Gastrocnemius medialis (tissue), 4 donors: ENCODE measurements around the gene CLSTN1. TPM values are rescaled to one million over a fixed set of nuclear protein-coding genes. Genes with fewer than 3 reads are reported as not detected.

Source experiments
- ATAC-seq, 2 donors: fragments of 150-250 bp; one replicate each; pipeline ENCODE4 v1.9.1; 2016
- DNase-seq, 2 donors: peaks; one replicate each; pipeline ENCODE4 v3.0.0-alpha.2; 2019
- H3K27ac ChIP-seq, 4 donors: fragments of 200-600 bp; sonication (generic); 1 replicate in 1 of 4; 2 replicates in 3 of 4; pipeline ENCODE4 v1.5.1; 2016 to 2018; ENCODE audit warnings: mild to moderate bottlenecking in 2 of 4, moderate library complexity in 1 of 4
- H3K27me3 ChIP-seq, 3 donors: fragments of 200-600 bp; sonication (generic) in 2 of 3; 1 replicate in 1 of 3; 2 replicates in 2 of 3; pipeline versions ENCODE4 v1.5.1 to v1.6.0; 2016 to 2019; ENCODE audit warnings: mild to moderate bottlenecking in 1 of 3, moderate library complexity in 1 of 3
- H3K36me3 ChIP-seq, 2 donors: fragments of 200-600 bp; sonication (generic) in 1 of 2; one replicate each; pipeline ENCODE4 v1.5.1; 2017 to 2018
- H3K4me1 ChIP-seq, 2 donors: fragments of 200-600 bp; sonication (generic) in 1 of 2; one replicate each; pipeline ENCODE4 v1.5.1; 2016 to 2017; ENCODE audit warnings: mild to moderate bottlenecking in 2 of 2
- H3K4me3 ChIP-seq, 4 donors: fragments of 200-600 bp; sonication (generic) in 3 of 4; 1 replicate in 1 of 4; 2 replicates in 3 of 4; pipeline ENCODE4 v1.5.1; 2016 to 2019; ENCODE audit warnings: mild to moderate bottlenecking in 2 of 4
- H3K9me3 ChIP-seq, 3 donors: fragments of 200-600 bp; sonication (generic) in 2 of 3; 1 replicate in 1 of 3; 2 replicates in 2 of 3; pipeline ENCODE4 v1.5.1; 2016 to 2019
- CTCF ChIP-seq, 5 experiments: fragments of 450-650 bp in 3 of 5; fragments of 200-600 bp in 2 of 5; sonication (generic) in 2 of 5; IDR thresholded peaks in 4 of 5; conservative IDR thresholded peaks in 1 of 5; 1 replicate in 4 of 5; 2 replicates in 1 of 5; pipeline ENCODE4 v1.5.1; 2016 to 2019; ENCODE audit warnings: antibody characterized with exemption in 5 of 5, mild to moderate bottlenecking in 3 of 5, moderate library complexity in 3 of 5
- POLR2A ChIP-seq, 2 donors: fragments of 450-650 bp; IDR thresholded peaks; one replicate each; pipeline ENCODE4 v1.6.1; 2017; ENCODE audit warnings: antibody characterized with exemption in 2 of 2, mild to moderate bottlenecking in 2 of 2, moderate library complexity in 2 of 2
- in situ Hi-C, 4 donors: fragments of 200-750 bp; cut with MboI; loops; one replicate each; pipeline versions ENCODE4 v1.15.0 to v1.8.0; 2017; ENCODE audit warnings: low sequenced_read_pairs in 4 of 4
- intact Hi-C: fragments of 100-400 bp; cut with DNase I; formaldehyde crosslinking; loops from one replicate; pipeline ENCODE4 v1.15.1; 2023; ENCODE audit warnings: low total_unique reads
- total RNA-seq, 4 donors: library from RNA; depleted of rRNA; stranded (reverse); fragments of >200 nt; gene quantifications; one replicate each; pipeline versions ENCODE4 v1.1.0 to v1.2.3, GENCODE V29; 2016

The CLSTN1 gene
- total RNA-seq, 4 donors from 2014 or later = 8.5 to 25.7 (median 22.0) TPM

- H3K27ac ChIP-seq = peak overlapping the region; percentile 94 to 99 (median 94)
- H3K9me3 ChIP-seq = no peaks in the 10 kb centered on the region
- peak; percentile 74 to 91 for DNase-seq
- peak; percentile 75 to 82 for ATAC-seq
- H3K36me3 ChIP-seq = no peaks in the 10 kb centered on the region
- TF ChIP-seq POLR2A (IDR thresholded peaks at IDR 0.05) = peak in 1 of 2 donors; percentile 34
- no peak for TF ChIP-seq CTCF (IDR thresholded peaks at IDR 0.05 in 4 of 5, conservative IDR thresholded peaks at IDR 0.05 in 1 of 5)
- H3K27me3 ChIP-seq = no peaks in the 10 kb centered on the region
- H3K4me1 ChIP-seq = peaks cover 29 to 32% of the 10 kb centered on the region in 2 donors
- intact Hi-C loops (loop anchor here (1.0 to 10.0 kb wide), 5 partner anchors 33 to 869 kb away; no protein-coding TSS in a partner anchor), in situ Hi-C loops (no loop called here)
- H3K4me3 ChIP-seq = peak overlapping the region; percentile 74 to 89 (median 86)
Observed at GRCh38 chr1:9825093-9826074, 1.6 kb upstream of the CLSTN1 start.

GRCh38 chr1:9824702-9825089 is 931 bp upstream of the CLSTN1 start:
- Histone ChIP-seq H3K27me3 (no peaks in the 10 kb centered on the region), H3K4me3 (peak overlapping the region; percentile 74 to 89 (median 86)), H3K27ac (peak overlapping the region; percentile 94 to 99 (median 94)), H3K4me1 (peaks cover 32 to 36% of the 10 kb centered on the region in 2 donors), H3K36me3 (no peaks in the 10 kb centered on the region), H3K9me3 (no peaks in the 10 kb centered on the region)
- DNase-seq (no peak), ATAC-seq (no peak)
- intact Hi-C loops (loop anchor here (1.0 to 10.0 kb wide), 6 partner anchors 32 to 870 kb away; no protein-coding TSS in a partner anchor), in situ Hi-C loops (no loop called here)
- TF ChIP-seq POLR2A (IDR thresholded peaks at IDR 0.05) (no peak), CTCF (IDR thresholded peaks at IDR 0.05 in 4 of 5, conservative IDR thresholded peaks at IDR 0.05 in 1 of 5) (no peak)

- Histone ChIP-seq H3K27ac (peak overlapping the region; percentile 61 to 99 (median 87)), H3K4me3 (peak overlapping the region; percentile 81 to 89 (median 84)), H3K4me1 (peaks cover 32 to 38% of the 10 kb centered on the region in 2 donors), H3K9me3 (no peaks in the 10 kb centered on the region), H3K36me3 (no peaks in the 10 kb centered on the region), H3K27me3 (no peaks in the 10 kb centered on the region)
- intact Hi-C loops (loop anchor here (10.0 kb wide), 1 partner anchor 229 kb away; no protein-coding TSS in a partner anchor), in situ Hi-C loops (no loop called here)
- no peak for TF ChIP-seq CTCF (IDR thresholded peaks at IDR 0.05 in 4 of 5, conservative IDR thresholded peaks at IDR 0.05 in 1 of 5)
- TF ChIP-seq POLR2A (IDR thresholded peaks at IDR 0.05) = peak in 1 of 2 donors; percentile 34
- DNase-seq (no peak), ATAC-seq (peak; percentile 24 to 34)
Observed at GRCh38 chr1:9823693-9823942, 147 bp downstream of the CLSTN1 start.

GRCh38 chr1:9822897-9823692 is 670 bp downstream of the CLSTN1 start:
- H3K27ac ChIP-seq = peak overlapping the region; percentile 61 to 99 (median 87)
- in situ Hi-C loops (no loop called here), intact Hi-C loops (loop anchor here (10.0 kb wide), 1 partner anchor 228 kb away; no protein-coding TSS in a partner anchor)
- peak overlapping the region; percentile 81 to 89 (median 84) for H3K4me3 ChIP-seq
- TF ChIP-seq CTCF (IDR thresholded peaks at IDR 0.05 in 4 of 5, conservative IDR thresholded peaks at IDR 0.05 in 1 of 5) (no peak), POLR2A (IDR thresholded peaks at IDR 0.05) (no peak)
- DNase-seq = no peak
- no peak for ATAC-seq
- H3K36me3 ChIP-seq = no peaks in the 10 kb centered on the region
- no peaks in the 10 kb centered on the region for H3K9me3 ChIP-seq
- peaks cover 32 to 38% of the 10 kb centered on the region in 2 donors for H3K4me1 ChIP-seq
- H3K27me3 ChIP-seq = no peaks in the 10 kb centered on the region
